OCI-LY7 (cell line): ENCODE results near the gene SLC44A5.

Experiments
- CTCF ChIP-seq: fragments of 200-600 bp; sonication (generic); conservative IDR thresholded peaks from 2 replicates; pipeline ENCODE4 v1.5.1; 2014; ENCODE audit warnings: mild to moderate bottlenecking, antibody characterized with exemption, low read length, moderate library complexity, mixed read lengths
- EZH2phosphoT487 ChIP-seq: fragments of 200-600 bp; sonication (generic); IDR thresholded peaks from 2 replicates; pipeline ENCODE4 v1.6.1; 2018; ENCODE audit warnings: low read depth, borderline replicate concordance, mild to moderate bottlenecking, mixed run types, antibody characterized with exemption, low read length, moderate library complexity, mixed read lengths

- TF ChIP-seq CTCF (no peak), EZH2phosphoT487 (no peak)
Measured at GRCh38 chr1:75431843-75432242, 179.1 kb downstream of the SLC44A5 start.
